Panc1 (cell line): Measurements from ENCODE around the gene MIPOL1. TPM values are rescaled to one million over a fixed set of nuclear protein-coding genes. Genes with fewer than 3 reads are reported as not detected.

ENCODE experiments used
- ATAC-seq: fragments of 200-7000 bp; cut with Tn5 transposase; 2 replicates; pipeline ENCODE4 v1.9.1; 2020; ENCODE audit warnings: mild to moderate bottlenecking, moderate library complexity
- BruUV-seq: library from RNA; stranded (reverse); fragments of 400-500 nt; replicated peaks from 2 replicates; lab custom pipeline; 2021; lab: Mats Ljungman, UMichigan
- CTCF ChIA-PET: fragments of 300-600 bp; sonication (Branson Sonifier 250); formaldehyde crosslinking; loops from one replicate; lab custom pipeline; 2022; ENCODE audit warnings: antibody characterized with exemption; lab: Charles Lee
- POLR2A ChIA-PET: fragments of 300-600 bp; sonication (Branson Sonifier 250); formaldehyde crosslinking; loops from one replicate; lab custom pipeline; 2022; ENCODE audit warnings: antibody characterized with exemption; lab: Charles Lee
- DNase-seq: peaks from one replicate; pipeline ENCODE4 v3.0.0-alpha.2; 2010; ENCODE audit warnings: low read depth, low spot score
- H3K27ac ChIP-seq: 2 replicates; pipeline ENCODE4 v1.5.1; 2011; ENCODE audit warnings: mild to moderate bottlenecking, low read length, inconsistent platforms
- H3K27me3 ChIP-seq: fragments of 200-500 bp; sonication (Bioruptor generic); 2 replicates; pipeline ENCODE4 v1.6.0; 2014; ENCODE audit warnings: low read length, inconsistent platforms; ENCODE audit not compliant: control insufficient read depth, insufficient read depth
- H3K36me3 ChIP-seq: fragments of 200-500 bp; sonication (Bioruptor generic); 2 replicates; pipeline ENCODE4 v1.5.1; 2014; ENCODE audit warnings: inconsistent platforms, mild to moderate bottlenecking, low read length, moderate library complexity; ENCODE audit not compliant: control insufficient read depth, insufficient read depth
- H3K4me1 ChIP-seq: 2 replicates; pipeline ENCODE4 v1.5.1; 2011; ENCODE audit warnings: inconsistent platforms, mild to moderate bottlenecking, low read length, moderate library complexity; ENCODE audit not compliant: control insufficient read depth, insufficient read depth
- H3K4me3 ChIP-seq, 2 experiments: 2 replicates each; pipeline ENCODE4 v1.5.1; 2011 to 2012; ENCODE audit warnings: low read depth in 2 of 2, low read length in 2 of 2, mild to moderate bottlenecking in 2 of 2, inconsistent platforms in 1 of 2, moderate library complexity in 1 of 2
- H3K9me3 ChIP-seq: fragments of 200-500 bp; sonication (Bioruptor generic); 2 replicates; pipeline ENCODE4 v1.5.1; 2014; ENCODE audit warnings: low read depth, mild to moderate bottlenecking, inconsistent platforms, low read length, moderate library complexity; ENCODE audit not compliant: control insufficient read depth, insufficient read depth
- POLR2AphosphoS5 ChIP-seq: IDR thresholded peaks from 2 replicates; pipeline ENCODE4 v1.6.1; 2012; ENCODE audit warnings: mild to moderate bottlenecking, low read depth, low read length, moderate library complexity
- REST ChIP-seq, 2 experiments: IDR thresholded peaks; 2 replicates each; pipeline ENCODE4 v1.6.1; 2011 to 2012; ENCODE audit warnings: low read depth in 2 of 2, control low read depth in 1 of 2, low read length in 1 of 2, mild to moderate bottlenecking in 1 of 2, moderate library complexity in 1 of 2; ENCODE audit not compliant: insufficient read depth in 1 of 2
- SIN3A ChIP-seq: IDR thresholded peaks from 2 replicates; pipeline ENCODE4 v1.6.1; 2012; ENCODE audit warnings: low read depth, mild to moderate bottlenecking, low read length, moderate library complexity, borderline replicate concordance; ENCODE audit not compliant: insufficient read depth
- TCF7L2 ChIP-seq: IDR thresholded peaks from 2 replicates; pipeline ENCODE4 v1.6.1; 2011; ENCODE audit warnings: mild to moderate bottlenecking, low read depth, low read length, inconsistent platforms
- in situ Hi-C: cut with HindIII; loops from 2 replicates; pipeline ENCODE4 v1.10.0; 2016; ENCODE audit warnings: low sequenced_read_pairs, low pct_unique_long_range_greater_than_20kb
- intact Hi-C: fragments of 100-400 bp; cut with micrococcal nuclease; formaldehyde crosslinking; loops from one replicate; pipeline ENCODE4 v1.10.0; 2022; ENCODE audit not compliant: unreplicated experiment
- total RNA-seq: library from RNA; stranded (reverse); gene quantifications from one replicate; pipeline ENCODE4 v1.2.1, GENCODE V29; 2021; ENCODE audit not compliant: unreplicated experiment
- TF ChIP-seq, protein P1 (sequence below): fragments of 450-650 bp; IDR thresholded peaks from 2 replicates; pipeline ENCODE4 v1.5.1; 2017; ENCODE audit warnings: mild to moderate bottlenecking

Gene MIPOL1
- total RNA-seq, 1 experiment from 2014 or later, result 12.8 TPM

GRCh38 chr14:37591311-37591940, 393.7 kb downstream of the MIPOL1 start:
- ATAC-seq, result no peak
- intact Hi-C loops, result loop anchor here (5.0 kb wide), 1 partner anchor 344 kb away; no protein-coding TSS in a partner anchor
- no peaks in the 10 kb centered on the region; the same call in 1 of the 2 replicates for H3K4me1 ChIP-seq
- CTCF ChIA-PET, result no interaction called here
- H3K9me3 ChIP-seq, result no peaks in the 10 kb centered on the region
- no peak overlapping the region for H3K27ac ChIP-seq
- no peaks in the 10 kb centered on the region; the same call in 1 of the 2 replicates for H3K27me3 ChIP-seq
- POLR2A ChIA-PET, result no interaction called here
- no TSS peak for BruUV-seq
- TF ChIP-seq REST (IDR thresholded peaks at IDR 0.05; ENCODE audit: insufficient read depth in 1 of 2, low read depth in 2 of 2, low read length in 1 of 2), result no peak
- no peak for TF ChIP-seq SIN3A
- no peak for TF ChIP-seq POLR2AphosphoS5
- TF ChIP-seq TCF7L2, result no peak
- TF ChIP-seq, protein P1, sequence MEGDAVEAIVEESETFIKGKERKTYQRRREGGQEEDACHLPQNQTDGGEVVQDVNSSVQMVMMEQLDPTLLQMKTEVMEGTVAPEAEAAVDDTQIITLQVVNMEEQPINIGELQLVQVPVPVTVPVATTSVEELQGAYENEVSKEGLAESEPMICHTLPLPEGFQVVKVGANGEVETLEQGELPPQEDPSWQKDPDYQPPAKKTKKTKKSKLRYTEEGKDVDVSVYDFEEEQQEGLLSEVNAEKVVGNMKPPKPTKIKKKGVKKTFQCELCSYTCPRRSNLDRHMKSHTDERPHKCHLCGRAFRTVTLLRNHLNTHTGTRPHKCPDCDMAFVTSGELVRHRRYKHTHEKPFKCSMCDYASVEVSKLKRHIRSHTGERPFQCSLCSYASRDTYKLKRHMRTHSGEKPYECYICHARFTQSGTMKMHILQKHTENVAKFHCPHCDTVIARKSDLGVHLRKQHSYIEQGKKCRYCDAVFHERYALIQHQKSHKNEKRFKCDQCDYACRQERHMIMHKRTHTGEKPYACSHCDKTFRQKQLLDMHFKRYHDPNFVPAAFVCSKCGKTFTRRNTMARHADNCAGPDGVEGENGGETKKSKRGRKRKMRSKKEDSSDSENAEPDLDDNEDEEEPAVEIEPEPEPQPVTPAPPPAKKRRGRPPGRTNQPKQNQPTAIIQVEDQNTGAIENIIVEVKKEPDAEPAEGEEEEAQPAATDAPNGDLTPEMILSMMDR, result no peak
- H3K4me3 ChIP-seq, result no peak overlapping the region
- no peak for DNase-seq
- no peaks in the 10 kb centered on the region for H3K36me3 ChIP-seq
- in situ Hi-C loops, result no loop called here

- H3K27me3 ChIP-seq, result no peaks in the 10 kb centered on the region; the same call in 1 of the 2 replicates
- no peaks in the 10 kb centered on the region; the same call in 1 of the 2 replicates for H3K4me1 ChIP-seq
- no TSS peak for BruUV-seq
- no peak overlapping the region for H3K27ac ChIP-seq
- no peak for ATAC-seq
- CTCF ChIA-PET, result no interaction called here
- H3K4me3 ChIP-seq, result no peak overlapping the region
- TF ChIP-seq, protein P1, result no peak
- intact Hi-C loops, result loop anchor here (5.0 kb wide), 1 partner anchor 345 kb away; no protein-coding TSS in a partner anchor
- H3K36me3 ChIP-seq, result no peaks in the 10 kb centered on the region
- H3K9me3 ChIP-seq, result no peaks in the 10 kb centered on the region
- no peak for DNase-seq
- in situ Hi-C loops, result no loop called here
- POLR2A ChIA-PET, result interaction anchor here (0.6 kb wide), 1 partner anchor 163 kb away, joined by 3 read pairs; no protein-coding TSS in a partner anchor
Observed at GRCh38 chr14:37591941-37592481, 394.3 kb downstream of the MIPOL1 start.
